ENCODE measurements around the gene MSRB1. TPM values are rescaled to one million over a fixed set of nuclear protein-coding genes. Genes with fewer than 3 reads are reported as not detected.
"Not testable (repeated sequence)": the region's sequence is repeated elsewhere in the genome, so short reads cannot be mapped to it uniquely, and the experiment has no call there.

The MSRB1 gene
- total and polyA plus RNA-seq, 9 of the 15 experiments (the other 6 are each of a cell fraction or from before 2014, with no cell fraction given), result 5.4 to 33.7 (median 25.7) TPM

DNA sequence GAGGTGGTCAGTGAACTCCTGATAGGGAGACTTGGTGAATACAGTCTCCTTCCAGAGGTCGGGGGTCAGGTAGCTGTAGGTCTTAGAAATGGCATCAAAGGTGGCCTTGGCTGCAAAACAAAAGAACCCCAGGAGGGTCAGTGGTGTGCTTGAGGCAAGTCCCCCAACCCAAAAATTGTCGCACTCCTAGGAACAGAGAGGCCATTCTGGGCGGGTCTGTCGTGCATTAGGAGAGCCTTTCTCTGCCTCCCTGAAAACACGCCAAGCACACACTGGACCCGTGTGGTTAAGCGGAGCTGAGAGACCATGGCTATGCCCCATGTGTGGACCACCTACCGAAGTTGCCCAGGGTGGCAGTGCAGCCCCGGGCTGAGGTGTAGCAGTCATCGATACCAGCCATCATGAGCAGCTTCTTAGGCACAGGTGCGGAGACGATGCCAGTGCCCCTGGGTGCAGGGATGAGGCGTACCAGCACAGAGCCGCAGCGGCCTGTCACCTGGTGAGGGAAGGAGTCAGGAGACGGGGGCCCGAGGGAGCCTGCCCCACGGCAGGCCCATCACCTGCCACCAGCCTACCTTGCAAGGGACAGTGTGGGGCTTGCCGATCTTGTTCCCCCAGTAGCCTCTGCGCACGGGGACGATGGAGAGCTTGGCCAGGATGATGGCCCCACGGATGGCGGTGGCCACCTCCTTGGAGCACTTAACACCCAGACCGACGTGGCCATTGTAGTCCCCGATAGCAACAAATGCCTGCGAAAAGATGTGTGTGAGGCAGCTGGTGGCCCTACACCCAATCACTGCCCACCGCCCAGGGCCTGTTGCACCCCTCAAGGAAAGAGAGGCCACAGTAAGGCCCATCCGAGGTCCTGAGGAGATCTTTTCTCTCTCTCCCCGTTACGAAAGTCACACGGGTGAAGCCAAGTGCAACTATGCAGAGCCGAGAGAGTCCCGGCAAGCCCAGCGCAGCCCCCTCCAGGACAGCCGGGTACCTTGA lies 19.5 kb upstream of the MSRB1 start:
- 17% methylated on average over 31 of the region's 37 CpGs for WGBS (ENCODE audit: insufficient coverage, low coverage, missing lambda C conversion rate)
- POLR2A ChIA-PET, result interaction anchor here (0.9 to 3.9 kb wide), 8 partner anchors 9 to 191 kb away, joined by 3 to 44 read pairs (median 4); partner anchors contain the start of genes EME2, MRPS34, RPL3L and TBL3
- TF ChIP-seq RBFOX2 (IDR thresholded peaks at IDR 0.05; ENCODE audit: low read depth, low read length) (peak; percentile 75), SUPT5H (IDR thresholded peaks at IDR 0.05) (peak; percentile 53), RBM39 (optimal IDR thresholded peaks at IDR 0.05; ENCODE audit: low read depth, low read length) (peak; percentile 33), KDM5B (IDR thresholded peaks at IDR 0.05; ENCODE audit: insufficient replicate concordance, low read depth, low read length) (peak; percentile 9), POLR2A (conservative IDR thresholded peaks at IDR 0.05) (peak; percentile 67), FIP1L1 (IDR thresholded peaks at IDR 0.05; ENCODE audit: low read depth, low read length, poor library complexity, severe bottlenecking) (peak; percentile 21), SNRNP70 (optimal IDR thresholded peaks at IDR 0.05; ENCODE audit: low read depth, low read length) (peak; percentile 55)
- TF ChIP-seq, protein P1, sequence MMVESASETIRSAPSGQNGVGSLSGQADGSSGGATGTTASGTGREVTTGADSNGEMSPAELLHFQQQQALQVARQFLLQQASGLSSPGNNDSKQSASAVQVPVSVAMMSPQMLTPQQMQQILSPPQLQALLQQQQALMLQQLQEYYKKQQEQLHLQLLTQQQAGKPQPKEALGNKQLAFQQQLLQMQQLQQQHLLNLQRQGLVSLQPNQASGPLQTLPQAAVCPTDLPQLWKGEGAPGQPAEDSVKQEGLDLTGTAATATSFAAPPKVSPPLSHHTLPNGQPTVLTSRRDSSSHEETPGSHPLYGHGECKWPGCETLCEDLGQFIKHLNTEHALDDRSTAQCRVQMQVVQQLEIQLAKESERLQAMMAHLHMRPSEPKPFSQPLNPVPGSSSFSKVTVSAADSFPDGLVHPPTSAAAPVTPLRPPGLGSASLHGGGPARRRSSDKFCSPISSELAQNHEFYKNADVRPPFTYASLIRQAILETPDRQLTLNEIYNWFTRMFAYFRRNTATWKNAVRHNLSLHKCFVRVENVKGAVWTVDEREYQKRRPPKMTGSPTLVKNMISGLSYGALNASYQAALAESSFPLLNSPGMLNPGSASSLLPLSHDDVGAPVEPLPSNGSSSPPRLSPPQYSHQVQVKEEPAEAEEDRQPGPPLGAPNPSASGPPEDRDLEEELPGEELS (CRISPR knock-in tag; IDR thresholded peaks at IDR 0.05; ENCODE audit: borderline replicate concordance), result peak; percentile 36; the same call in 1 of the 2 replicates
- TF ChIP-seq, protein P2, sequence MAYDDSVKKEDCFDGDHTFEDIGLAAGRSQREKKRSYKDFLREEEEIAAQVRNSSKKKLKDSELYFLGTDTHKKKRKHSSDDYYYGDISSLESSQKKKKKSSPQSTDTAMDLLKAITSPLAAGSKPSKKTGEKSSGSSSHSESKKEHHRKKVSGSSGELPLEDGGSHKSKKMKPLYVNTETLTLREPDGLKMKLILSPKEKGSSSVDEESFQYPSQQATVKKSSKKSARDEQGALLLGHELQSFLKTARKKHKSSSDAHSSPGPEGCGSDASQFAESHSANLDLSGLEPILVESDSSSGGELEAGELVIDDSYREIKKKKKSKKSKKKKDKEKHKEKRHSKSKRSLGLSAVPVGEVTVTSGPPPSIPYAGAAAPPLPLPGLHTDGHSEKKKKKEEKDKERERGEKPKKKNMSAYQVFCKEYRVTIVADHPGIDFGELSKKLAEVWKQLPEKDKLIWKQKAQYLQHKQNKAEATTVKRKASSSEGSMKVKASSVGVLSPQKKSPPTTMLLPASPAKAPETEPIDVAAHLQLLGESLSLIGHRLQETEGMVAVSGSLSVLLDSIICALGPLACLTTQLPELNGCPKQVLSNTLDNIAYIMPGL (CRISPR knock-in tag; IDR thresholded peaks at IDR 0.05), result 0 out of 2 replicates have a peak, but pooled peaks have one; percentile 41
- TF ChIP-seq, protein P3, sequence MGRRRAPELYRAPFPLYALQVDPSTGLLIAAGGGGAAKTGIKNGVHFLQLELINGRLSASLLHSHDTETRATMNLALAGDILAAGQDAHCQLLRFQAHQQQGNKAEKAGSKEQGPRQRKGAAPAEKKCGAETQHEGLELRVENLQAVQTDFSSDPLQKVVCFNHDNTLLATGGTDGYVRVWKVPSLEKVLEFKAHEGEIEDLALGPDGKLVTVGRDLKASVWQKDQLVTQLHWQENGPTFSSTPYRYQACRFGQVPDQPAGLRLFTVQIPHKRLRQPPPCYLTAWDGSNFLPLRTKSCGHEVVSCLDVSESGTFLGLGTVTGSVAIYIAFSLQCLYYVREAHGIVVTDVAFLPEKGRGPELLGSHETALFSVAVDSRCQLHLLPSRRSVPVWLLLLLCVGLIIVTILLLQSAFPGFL (CRISPR knock-in tag; IDR thresholded peaks at IDR 0.05), result 0 out of 2 replicates have a peak, but pooled peaks have one; percentile 28

More for the DNA sequence above, 19.5 kb upstream of the MSRB1 start:
- H3K9me3 ChIP-seq (replicated peaks; ENCODE audit: control insufficient read depth, insufficient read depth, low read depth, low read length); ATAC-seq; H2AFZ ChIP-seq (ENCODE audit: low read depth, low read length); H3K27me3 ChIP-seq (ENCODE audit: control insufficient read depth in 2 of 2, insufficient read depth in 2 of 2, low read length in 2 of 2); intact Hi-C loops (cut with micrococcal nuclease); FAIRE-seq; in situ Hi-C loops (cut with MboI); H3K9me1 ChIP-seq (ENCODE audit: control insufficient read depth, insufficient read depth, low read length): not testable (repeated sequence)
- peak in 1 of 4 experiments; percentile 19 for DNase-seq (ENCODE audit: extremely low read depth in 1 of 4, low spot score in 3 of 4)
- Histone ChIP-seq H3K27ac (ENCODE audit: extremely low read depth, low read depth, low read length) (peak overlapping the region; percentile 85; the same call in 2 of the 3 replicates), H4K20me1 (replicated peaks; ENCODE audit: control insufficient read depth, insufficient read depth, low read length) (peaks cover 35% of the 10 kb centered on the region), H3K9ac (ENCODE audit: insufficient read depth in 1 of 2, low read depth in 2 of 2, low read length in 2 of 2) (peak overlapping the region; percentile 93 to 94), H3K4me1 (replicated peaks in 1 of 2; ENCODE audit: control insufficient read depth in 2 of 2, insufficient read depth in 2 of 2, low read length in 2 of 2) (peaks cover 8 to 62% of the 10 kb centered on the region in 2 experiments; a peak in 4 of 5 replicates), H3K36me3 (ENCODE audit: control insufficient read depth, insufficient read depth, low read length) (peaks cover 38% of the 10 kb centered on the region), H3K4me2 (ENCODE audit: insufficient read depth, low read length) (peak overlapping the region; percentile 100), H3K4me3 (peak overlapping the region; percentile 89), H3K79me2 (ENCODE audit: control insufficient read depth, insufficient read depth, low read length) (peaks cover 75% of the 10 kb centered on the region)
- TSS peak; percentile 85 for BruUV-seq (replicated peaks)
- CTCF ChIA-PET (ENCODE audit: low intra/inter-chr PET ratio), result interaction anchor here (0.7 kb wide), 1 partner anchor 65 kb away, joined by 4 read pairs; no protein-coding TSS in a partner anchor
